SK-N-SH (cell line): ENCODE results near the gene ADAM33. TPM values are rescaled to one million over a fixed set of nuclear protein-coding genes. Genes with fewer than 3 reads are reported as not detected.

Source experiments
- CTCF ChIA-PET: fragments of 300-600, 350-600 bp; formaldehyde crosslinking; extraction: SDS; loops from one replicate; lab custom pipeline; 2021; lab: Yijun Ruan, JAX
- POLR2A ChIA-PET: fragments of 350-600 bp; sonication (Branson Sonifier 250); formaldehyde crosslinking; extraction: SDS; loops from one replicate; lab custom pipeline; 2020; ENCODE audit warnings: antibody characterized with exemption, inconsistent platforms; lab: Yijun Ruan, JAX
- DNase-seq: peaks from one replicate; pipeline ENCODE4 v3.0.0; 2012
- H2AFZ ChIP-seq: fragments of 200-600 bp; sonication (generic); 2 replicates; pipeline ENCODE4 v1.8.1; 2016; ENCODE audit warnings: antibody characterized with exemption, mild to moderate bottlenecking, low read depth
- H3F3A ChIP-seq: fragments of 200-600 bp; sonication (generic); replicated peaks from 2 replicates; pipeline ENCODE3; 2016; ENCODE audit warnings: antibody characterized with exemption, mild to moderate bottlenecking; ENCODE audit not compliant: insufficient read depth
- H3K27ac ChIP-seq, 2 experiments: fragments of 200-500 bp in 1 of 2; fragments of 200-600 bp in 1 of 2; sonication (Bioruptor generic) in 1 of 2; sonication (generic), shearing (Covaris generic) in 1 of 2; 2 replicates each; pipeline versions ENCODE4 v1.5.1 to v1.6.1; 2014 to 2016; ENCODE audit warnings: low read depth in 2 of 2, inconsistent platforms in 1 of 2, low read length in 1 of 2, mild to moderate bottlenecking in 1 of 2, mixed read lengths in 1 of 2
- H3K27me3 ChIP-seq: fragments of 200-600 bp; sonication (generic), shearing (Covaris generic); 2 replicates; pipeline ENCODE4 v1.6.1; 2016; ENCODE audit warnings: mixed run types; ENCODE audit not compliant: insufficient read depth
- H3K36me3 ChIP-seq, 2 experiments: fragments of 200-500 bp in 1 of 2; fragments of 200-600 bp in 1 of 2; sonication (Bioruptor generic) in 1 of 2; sonication (generic) in 1 of 2; replicated peaks in 1 of 2; 2 replicates each; pipeline versions ENCODE3 to v1.5.1; 2014 to 2016; ENCODE audit warnings: low read length in 1 of 2, mild to moderate bottlenecking in 1 of 2; ENCODE audit not compliant: insufficient read depth in 2 of 2, control insufficient read depth in 1 of 2
- H3K4me1 ChIP-seq, 2 experiments: fragments of 200-500 bp in 1 of 2; fragments of 200-600 bp in 1 of 2; sonication (Bioruptor generic) in 1 of 2; sonication (generic), shearing (Covaris generic) in 1 of 2; 2 replicates each; pipeline versions ENCODE4 v1.5.1 to v1.6.1; 2014 to 2016; ENCODE audit warnings: low read depth in 1 of 2, low read length in 1 of 2, mixed run types in 1 of 2; ENCODE audit not compliant: insufficient read depth in 2 of 2, control insufficient read depth in 1 of 2
- H3K4me2 ChIP-seq: fragments of 200-600 bp; sonication (generic), shearing (Covaris generic); 2 replicates; pipeline ENCODE4 v1.6.1; 2017; ENCODE audit warnings: mixed run types
- H3K4me3 ChIP-seq, 2 experiments: fragments of 200-500 bp in 1 of 2; fragments of 200-600 bp in 1 of 2; sonication (Bioruptor generic) in 1 of 2; sonication (generic), shearing (Covaris generic) in 1 of 2; 2 replicates each; pipeline versions ENCODE4 v1.5.1 to v1.8.1; 2014 to 2016; ENCODE audit warnings: low read depth in 2 of 2, inconsistent platforms in 1 of 2, low read length in 1 of 2, mild to moderate bottlenecking in 1 of 2, mixed read lengths in 1 of 2, moderate library complexity in 1 of 2
- H3K79me2 ChIP-seq: fragments of 200-600 bp; sonication (generic); 2 replicates; pipeline ENCODE4 v1.8.1; 2017; ENCODE audit warnings: mild to moderate bottlenecking; ENCODE audit not compliant: insufficient read depth
- H3K9ac ChIP-seq: fragments of 200-600 bp; sonication (generic); 2 replicates; pipeline ENCODE4 v1.6.1; 2017; ENCODE audit warnings: mixed run types
- H3K9me2 ChIP-seq: fragments of 200-600 bp; sonication (generic); 2 replicates; pipeline ENCODE4 v1.6.1; 2017; ENCODE audit warnings: mixed run types
- H3K9me3 ChIP-seq: fragments of 200-600 bp; sonication (generic); 2 replicates; pipeline ENCODE4 v1.6.1; 2017; ENCODE audit warnings: mixed run types, mild to moderate bottlenecking, moderate library complexity
- H4K20me1 ChIP-seq: fragments of 200-600 bp; sonication (generic); 2 replicates; pipeline ENCODE4 v1.6.1; 2017; ENCODE audit warnings: mild to moderate bottlenecking, mixed run types; ENCODE audit not compliant: insufficient read depth
- EZH2phosphoT487 ChIP-seq: fragments of 200-600 bp; sonication (generic); IDR thresholded peaks from 2 replicates; pipeline ENCODE4 v1.6.1; 2017; ENCODE audit warnings: low read depth, mixed run types, mild to moderate bottlenecking, antibody characterized with exemption, moderate library complexity, borderline replicate concordance
- FOXJ3 ChIP-seq: sonication (generic); formaldehyde crosslinking; IDR thresholded peaks from 2 replicates; pipeline ENCODE4 v1.5.1; 2020; ENCODE audit warnings: mild to moderate bottlenecking, missing genetic modification reagents
- FOXM1 ChIP-seq: IDR thresholded peaks from 2 replicates; pipeline ENCODE4 v1.4.0; 2012; ENCODE audit warnings: low read depth, mild to moderate bottlenecking
- GATA2 ChIP-seq: sonication (generic); formaldehyde crosslinking; IDR thresholded peaks from 2 replicates; pipeline ENCODE4 v1.5.0; 2020; ENCODE audit warnings: mild to moderate bottlenecking, missing genetic modification reagents
- MXI1 ChIP-seq: IDR thresholded peaks from 2 replicates; pipeline ENCODE4 v1.6.1; 2012; ENCODE audit warnings: mild to moderate bottlenecking, low read depth, low read length, improper control_type of control experiment
- NFIC ChIP-seq: IDR thresholded peaks from 2 replicates; pipeline ENCODE4 v1.4.0; 2012; ENCODE audit warnings: borderline replicate concordance
- RCOR1 ChIP-seq: fragments of 150-350 bp; IDR thresholded peaks from 2 replicates; pipeline ENCODE4 v1.6.1; 2017; ENCODE audit warnings: antibody characterized with exemption, low read length
- SIN3A ChIP-seq: IDR thresholded peaks from 2 replicates; pipeline ENCODE4 v1.6.1; 2012; ENCODE audit warnings: low read depth, mild to moderate bottlenecking, low read length, moderate library complexity, borderline replicate concordance
- SMC3 ChIP-seq: IDR thresholded peaks from 2 replicates; pipeline ENCODE4 v1.6.1; 2012; ENCODE audit warnings: low read depth, low read length, improper control_type of control experiment
- WGBS: methylation state at CpG from one replicate; pipeline ENCODE4 v1.1.6; 2017; ENCODE audit warnings: low lambda C conversion rate; 5-methylcytosine and 5-hydroxymethylcytosine counted together
- polyA plus RNA-seq, 3 experiments: library from polyadenylated mRNA; depleted of rRNA; stranded (reverse); fragments of >200 nt; gene quantifications; 2 replicates each; pipeline ENCODE4 v1.2.3, GENCODE V29; 2012
- TF ChIP-seq, protein P1 (sequence below): IDR thresholded peaks from 2 replicates; pipeline ENCODE4; 2012
- TF ChIP-seq, protein P2 (sequence below): fragments of 200-600 bp; sonication (generic); IDR thresholded peaks from 2 replicates; pipeline ENCODE4 v1.6.1; 2017; ENCODE audit warnings: antibody characterized with exemption, mild to moderate bottlenecking, moderate library complexity
- TF ChIP-seq, protein P3 (sequence below): IDR thresholded peaks from 2 replicates; pipeline ENCODE4 v1.6.1; 2012; ENCODE audit warnings: mild to moderate bottlenecking, low read depth, low read length, moderate library complexity
- TF ChIP-seq, protein P4 (sequence below): fragments of 150-350 bp; IDR thresholded peaks from 2 replicates; pipeline ENCODE4 v1.6.1; 2017; ENCODE audit warnings: antibody characterized with exemption, low read length, low read depth, borderline replicate concordance

Gene ADAM33
- polyA plus RNA-seq, 1 of the 3 experiments (the other 2 are of a cell fraction), result 4.8 TPM

DNA sequence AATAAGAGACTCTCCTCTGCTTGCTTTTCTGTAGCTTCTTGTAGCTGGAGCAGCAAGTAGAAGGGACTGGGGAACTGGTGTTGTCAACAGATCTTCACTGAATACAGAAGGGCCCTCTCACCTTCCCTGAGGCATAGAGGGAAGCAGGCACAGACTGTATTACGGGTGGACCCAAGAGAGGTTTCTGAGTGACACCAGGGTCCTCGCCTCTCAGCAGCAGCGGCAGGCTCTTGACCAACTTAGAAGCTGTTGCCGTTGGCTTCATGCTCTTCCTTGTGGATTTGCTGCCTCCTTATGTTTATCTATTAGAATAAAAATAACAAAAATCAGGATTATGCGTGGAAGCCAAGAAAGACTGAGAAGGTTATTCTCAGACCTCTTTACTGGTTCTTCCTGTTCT, 50.3 kb downstream of the ADAM33 start:
- POLR2A ChIA-PET, result no interaction called here
- Histone ChIP-seq H3K9me2 (no peaks in the 10 kb centered on the region), H3K79me2 (no peaks in the 10 kb centered on the region), H3K4me2 (no peak overlapping the region), H3K9ac (no peak overlapping the region), H4K20me1 (no peaks in the 10 kb centered on the region), H3K9me3 (no peaks in the 10 kb centered on the region), H3K4me3 (no peak overlapping the region), H3K27me3 (no peaks in the 10 kb centered on the region), H3K36me3 (peaks cover 0 to 2% of the 10 kb centered on the region in 2 experiments), H3K4me1 (no peaks in the 10 kb centered on the region), H2AFZ (no peak overlapping the region), H3F3A (no peaks in the 10 kb centered on the region), H3K27ac (no peak overlapping the region)
- CTCF ChIA-PET, result interaction anchor here (1.3 kb wide), 1 partner anchor 9 kb away, joined by 3 read pairs; no protein-coding TSS in a partner anchor
- 98% methylated on average over 5 of the region's 5 CpGs for WGBS
- TF ChIP-seq EZH2phosphoT487 (no peak), FOXJ3 (CRISPR knock-in tag) (no peak), SIN3A (no peak), GATA2 (CRISPR knock-in tag) (no peak)
- TF ChIP-seq, protein P1, sequence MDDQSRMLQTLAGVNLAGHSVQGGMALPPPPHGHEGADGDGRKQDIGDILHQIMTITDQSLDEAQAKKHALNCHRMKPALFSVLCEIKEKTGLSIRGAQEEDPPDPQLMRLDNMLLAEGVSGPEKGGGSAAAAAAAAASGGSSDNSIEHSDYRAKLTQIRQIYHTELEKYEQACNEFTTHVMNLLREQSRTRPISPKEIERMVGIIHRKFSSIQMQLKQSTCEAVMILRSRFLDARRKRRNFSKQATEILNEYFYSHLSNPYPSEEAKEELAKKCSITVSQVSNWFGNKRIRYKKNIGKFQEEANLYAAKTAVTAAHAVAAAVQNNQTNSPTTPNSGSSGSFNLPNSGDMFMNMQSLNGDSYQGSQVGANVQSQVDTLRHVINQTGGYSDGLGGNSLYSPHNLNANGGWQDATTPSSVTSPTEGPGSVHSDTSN, result no peak
- TF ChIP-seq, protein P2, sequence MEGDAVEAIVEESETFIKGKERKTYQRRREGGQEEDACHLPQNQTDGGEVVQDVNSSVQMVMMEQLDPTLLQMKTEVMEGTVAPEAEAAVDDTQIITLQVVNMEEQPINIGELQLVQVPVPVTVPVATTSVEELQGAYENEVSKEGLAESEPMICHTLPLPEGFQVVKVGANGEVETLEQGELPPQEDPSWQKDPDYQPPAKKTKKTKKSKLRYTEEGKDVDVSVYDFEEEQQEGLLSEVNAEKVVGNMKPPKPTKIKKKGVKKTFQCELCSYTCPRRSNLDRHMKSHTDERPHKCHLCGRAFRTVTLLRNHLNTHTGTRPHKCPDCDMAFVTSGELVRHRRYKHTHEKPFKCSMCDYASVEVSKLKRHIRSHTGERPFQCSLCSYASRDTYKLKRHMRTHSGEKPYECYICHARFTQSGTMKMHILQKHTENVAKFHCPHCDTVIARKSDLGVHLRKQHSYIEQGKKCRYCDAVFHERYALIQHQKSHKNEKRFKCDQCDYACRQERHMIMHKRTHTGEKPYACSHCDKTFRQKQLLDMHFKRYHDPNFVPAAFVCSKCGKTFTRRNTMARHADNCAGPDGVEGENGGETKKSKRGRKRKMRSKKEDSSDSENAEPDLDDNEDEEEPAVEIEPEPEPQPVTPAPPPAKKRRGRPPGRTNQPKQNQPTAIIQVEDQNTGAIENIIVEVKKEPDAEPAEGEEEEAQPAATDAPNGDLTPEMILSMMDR, result no peak
- no peak for DNase-seq

DNA sequence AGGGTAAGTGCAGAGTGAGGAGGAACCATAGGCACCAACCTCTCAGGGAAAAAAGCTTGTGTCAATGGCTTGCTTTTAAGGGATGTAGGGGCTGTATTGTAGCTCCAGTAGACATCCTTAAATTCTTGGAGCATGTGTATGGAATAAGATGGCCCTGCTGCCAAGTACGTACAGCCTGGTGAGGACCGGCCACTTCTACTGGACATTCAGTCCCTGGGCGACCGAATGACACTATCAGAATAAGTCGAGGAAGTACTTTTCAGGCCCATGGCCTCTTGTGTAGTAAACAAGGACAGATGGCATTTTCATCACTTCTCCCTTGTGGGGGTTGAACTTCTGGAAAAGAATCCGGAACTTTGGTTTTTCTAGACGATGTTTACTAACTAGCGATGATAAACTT, 51.4 kb downstream of the ADAM33 start:
- WGBS, result 98% methylated on average over 8 of the region's 8 CpGs
- TF ChIP-seq MXI1, result no peak
- TF ChIP-seq SIN3A, result no peak
- TF ChIP-seq, protein P3, sequence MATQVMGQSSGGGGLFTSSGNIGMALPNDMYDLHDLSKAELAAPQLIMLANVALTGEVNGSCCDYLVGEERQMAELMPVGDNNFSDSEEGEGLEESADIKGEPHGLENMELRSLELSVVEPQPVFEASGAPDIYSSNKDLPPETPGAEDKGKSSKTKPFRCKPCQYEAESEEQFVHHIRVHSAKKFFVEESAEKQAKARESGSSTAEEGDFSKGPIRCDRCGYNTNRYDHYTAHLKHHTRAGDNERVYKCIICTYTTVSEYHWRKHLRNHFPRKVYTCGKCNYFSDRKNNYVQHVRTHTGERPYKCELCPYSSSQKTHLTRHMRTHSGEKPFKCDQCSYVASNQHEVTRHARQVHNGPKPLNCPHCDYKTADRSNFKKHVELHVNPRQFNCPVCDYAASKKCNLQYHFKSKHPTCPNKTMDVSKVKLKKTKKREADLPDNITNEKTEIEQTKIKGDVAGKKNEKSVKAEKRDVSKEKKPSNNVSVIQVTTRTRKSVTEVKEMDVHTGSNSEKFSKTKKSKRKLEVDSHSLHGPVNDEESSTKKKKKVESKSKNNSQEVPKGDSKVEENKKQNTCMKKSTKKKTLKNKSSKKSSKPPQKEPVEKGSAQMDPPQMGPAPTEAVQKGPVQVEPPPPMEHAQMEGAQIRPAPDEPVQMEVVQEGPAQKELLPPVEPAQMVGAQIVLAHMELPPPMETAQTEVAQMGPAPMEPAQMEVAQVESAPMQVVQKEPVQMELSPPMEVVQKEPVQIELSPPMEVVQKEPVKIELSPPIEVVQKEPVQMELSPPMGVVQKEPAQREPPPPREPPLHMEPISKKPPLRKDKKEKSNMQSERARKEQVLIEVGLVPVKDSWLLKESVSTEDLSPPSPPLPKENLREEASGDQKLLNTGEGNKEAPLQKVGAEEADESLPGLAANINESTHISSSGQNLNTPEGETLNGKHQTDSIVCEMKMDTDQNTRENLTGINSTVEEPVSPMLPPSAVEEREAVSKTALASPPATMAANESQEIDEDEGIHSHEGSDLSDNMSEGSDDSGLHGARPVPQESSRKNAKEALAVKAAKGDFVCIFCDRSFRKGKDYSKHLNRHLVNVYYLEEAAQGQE, result no peak
- TF ChIP-seq RCOR1, result no peak
- no peak for TF ChIP-seq SMC3
- no peak for TF ChIP-seq NFIC
- TF ChIP-seq FOXM1, result no peak
- TF ChIP-seq, protein P4, sequence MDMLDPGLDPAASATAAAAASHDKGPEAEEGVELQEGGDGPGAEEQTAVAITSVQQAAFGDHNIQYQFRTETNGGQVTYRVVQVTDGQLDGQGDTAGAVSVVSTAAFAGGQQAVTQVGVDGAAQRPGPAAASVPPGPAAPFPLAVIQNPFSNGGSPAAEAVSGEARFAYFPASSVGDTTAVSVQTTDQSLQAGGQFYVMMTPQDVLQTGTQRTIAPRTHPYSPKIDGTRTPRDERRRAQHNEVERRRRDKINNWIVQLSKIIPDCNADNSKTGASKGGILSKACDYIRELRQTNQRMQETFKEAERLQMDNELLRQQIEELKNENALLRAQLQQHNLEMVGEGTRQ, result no peak
- no peak for TF ChIP-seq EZH2phosphoT487
- Histone ChIP-seq H3K27ac (no peak overlapping the region), H3K27me3 (no peaks in the 10 kb centered on the region), H3K9me2 (no peaks in the 10 kb centered on the region), H3F3A (no peaks in the 10 kb centered on the region), H2AFZ (no peak overlapping the region), H3K4me1 (no peaks in the 10 kb centered on the region), H3K9me3 (no peaks in the 10 kb centered on the region), H4K20me1 (no peaks in the 10 kb centered on the region), H3K4me3 (no peak overlapping the region), H3K4me2 (no peak overlapping the region), H3K36me3 (peaks cover 0 to 2% of the 10 kb centered on the region in 2 experiments), H3K79me2 (no peaks in the 10 kb centered on the region), H3K9ac (no peak overlapping the region)
- DNase-seq, result no peak
- ChIA-PET POLR2A (no interaction called here), CTCF (interaction anchor here (1.3 kb wide), 1 partner anchor 11 kb away, joined by 3 read pairs; no protein-coding TSS in a partner anchor)
